Activated T-helper 9 cell treated with anti-CD3 and anti-CD28 coated beads, Interleukin-2, amount 50 U/mL, for 16 hours (primary cell): Measurements from ENCODE around the gene STXBP5.

Source experiments
- DNase-seq: peaks from one replicate; pipeline ENCODE4 v3.0.0-alpha.2; 2020; ENCODE audit warnings: low read depth

The STXBP5 gene

DNA sequence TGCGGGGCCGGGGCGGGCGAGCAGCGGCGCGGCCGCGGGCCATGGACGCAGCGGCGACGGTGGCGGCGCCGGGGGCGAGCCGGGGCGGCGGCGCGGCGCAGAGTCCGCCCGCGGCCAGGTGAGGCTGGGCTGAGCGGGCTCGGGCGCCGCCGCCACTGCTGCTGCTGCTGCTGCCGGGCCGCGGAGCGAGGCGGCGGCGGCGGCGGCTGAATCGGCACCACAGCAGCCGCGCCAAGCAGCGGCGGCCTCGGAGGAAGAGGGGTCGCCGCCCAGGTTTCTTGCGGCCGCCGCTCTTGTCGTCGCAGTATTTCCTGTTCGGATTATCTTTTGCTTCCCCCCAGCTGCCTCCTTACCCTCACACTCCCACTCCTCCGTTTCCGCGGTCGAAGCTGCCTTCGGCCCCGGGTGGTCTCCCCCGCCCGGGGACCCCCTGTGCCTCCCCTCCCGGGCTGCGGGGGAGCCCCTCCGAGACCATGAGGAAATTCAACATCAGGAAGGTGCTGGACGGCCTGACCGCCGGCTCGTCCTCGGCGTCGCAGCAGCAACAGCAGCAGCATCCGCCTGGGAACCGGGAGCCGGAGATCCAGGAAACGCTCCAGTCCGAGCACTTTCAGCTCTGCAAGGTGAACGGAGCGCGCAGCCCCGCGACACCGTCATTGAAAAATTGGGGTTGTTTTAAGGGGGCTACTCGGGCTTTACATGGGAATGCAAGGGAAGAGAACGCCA lies at the start of gene STXBP5:
Gene STXBP5 (plus strand): TSS at position 358 of the 726 bp plus-strand sequence. CDS start 116 bp downstream, at position 474.
- peak; percentile 15 for DNase-seq

- no peak for DNase-seq
Observed at GRCh38 chr6:147154454-147154853, 49.8 kb upstream of the STXBP5 start.

GRCh38 chr6:147156218-147156617 lies 48.0 kb upstream of the STXBP5 start:
- no peak for DNase-seq

DNA sequence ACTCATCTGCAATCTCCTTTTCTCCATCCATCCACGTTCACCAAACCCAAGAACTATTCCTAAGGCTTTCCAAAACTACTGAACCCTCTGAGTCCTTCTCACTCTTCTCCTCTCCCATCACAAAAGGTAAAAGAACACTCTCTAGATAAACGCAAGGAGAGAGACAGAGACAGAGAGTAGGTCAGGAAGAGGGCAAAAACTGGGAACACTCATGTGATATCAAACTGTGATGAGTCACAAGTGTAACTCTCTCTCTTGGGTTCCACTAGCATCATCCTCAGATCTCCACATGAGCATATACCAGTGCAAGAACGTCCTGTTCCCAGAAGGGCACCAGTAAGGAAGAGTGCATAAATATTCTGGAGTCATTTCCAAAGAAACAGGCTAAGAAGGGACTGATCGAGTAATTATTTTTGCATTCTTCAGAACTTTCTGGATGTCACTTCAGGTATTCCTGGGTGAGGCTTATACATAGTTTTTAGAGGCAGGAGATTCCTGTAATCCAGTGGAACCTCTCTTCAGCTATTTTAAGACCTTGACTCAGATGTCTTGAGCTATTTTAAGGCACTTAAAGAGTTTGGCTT lies 47.3 kb upstream of the STXBP5 start:
- no peak for DNase-seq

GRCh38 chr6:147157930-147158329 lies 46.3 kb upstream of the STXBP5 start:
- no peak for DNase-seq

- no peak for DNase-seq
Observed at GRCh38 chr6:147158881-147159280, 45.3 kb upstream of the STXBP5 start.

- no peak for DNase-seq
Observed at GRCh38 chr6:147159536-147160374, 44.5 kb upstream of the STXBP5 start.

GRCh38 chr6:147160593-147160992 lies 43.6 kb upstream of the STXBP5 start:
- DNase-seq, result no peak

- no peak for DNase-seq
Observed at GRCh38 chr6:147161253-147161973, 42.8 kb upstream of the STXBP5 start.

DNA sequence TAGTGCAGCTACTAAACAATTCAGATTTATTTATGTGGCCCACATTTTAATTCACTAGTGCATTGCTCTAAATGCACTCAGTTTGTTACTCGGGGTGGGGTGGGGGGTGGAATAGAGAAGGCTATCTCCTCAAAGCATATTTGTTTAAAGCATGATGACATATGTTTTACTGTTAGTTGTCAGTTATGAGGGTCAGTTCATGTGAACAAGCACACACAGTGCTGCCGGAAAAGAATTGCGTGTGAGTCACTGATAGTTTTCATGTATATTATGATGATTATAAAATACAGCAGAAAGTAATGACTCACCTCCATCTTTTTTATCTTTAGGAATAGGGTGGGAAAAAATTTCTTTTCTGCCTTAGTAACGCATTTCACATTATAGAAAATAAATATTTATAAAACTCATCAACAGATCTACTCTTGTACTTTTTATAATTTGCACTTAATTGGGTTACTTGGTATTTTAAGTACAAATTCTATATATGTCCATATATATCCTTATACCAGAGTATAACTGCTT lies 42.2 kb upstream of the STXBP5 start:
- DNase-seq, result no peak

DNA sequence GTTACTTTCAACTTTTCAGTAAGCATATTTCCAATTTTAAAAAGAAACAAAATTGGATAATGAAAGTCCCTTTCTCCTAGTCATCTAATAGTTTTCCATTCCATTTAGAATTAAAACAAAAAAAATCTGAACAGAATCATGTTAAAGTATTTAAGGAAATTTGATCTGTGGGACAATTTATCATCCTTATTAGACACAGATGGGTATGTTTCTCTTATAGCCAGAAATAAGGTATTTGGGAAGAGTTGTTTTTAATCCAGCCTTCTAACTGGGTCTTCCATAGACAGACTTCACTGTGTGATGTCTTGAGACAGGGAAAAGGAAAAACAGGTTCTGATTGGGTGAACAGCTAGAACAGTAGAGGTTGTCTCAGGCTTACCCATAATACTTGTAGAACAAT lies 39.5 kb upstream of the STXBP5 start:
- DNase-seq, result no peak

- DNase-seq, result no peak
Observed at GRCh38 chr6:147166360-147166944, 37.8 kb upstream of the STXBP5 start.

- DNase-seq, result no peak
Observed at GRCh38 chr6:147166992-147167391, 37.2 kb upstream of the STXBP5 start.

DNA sequence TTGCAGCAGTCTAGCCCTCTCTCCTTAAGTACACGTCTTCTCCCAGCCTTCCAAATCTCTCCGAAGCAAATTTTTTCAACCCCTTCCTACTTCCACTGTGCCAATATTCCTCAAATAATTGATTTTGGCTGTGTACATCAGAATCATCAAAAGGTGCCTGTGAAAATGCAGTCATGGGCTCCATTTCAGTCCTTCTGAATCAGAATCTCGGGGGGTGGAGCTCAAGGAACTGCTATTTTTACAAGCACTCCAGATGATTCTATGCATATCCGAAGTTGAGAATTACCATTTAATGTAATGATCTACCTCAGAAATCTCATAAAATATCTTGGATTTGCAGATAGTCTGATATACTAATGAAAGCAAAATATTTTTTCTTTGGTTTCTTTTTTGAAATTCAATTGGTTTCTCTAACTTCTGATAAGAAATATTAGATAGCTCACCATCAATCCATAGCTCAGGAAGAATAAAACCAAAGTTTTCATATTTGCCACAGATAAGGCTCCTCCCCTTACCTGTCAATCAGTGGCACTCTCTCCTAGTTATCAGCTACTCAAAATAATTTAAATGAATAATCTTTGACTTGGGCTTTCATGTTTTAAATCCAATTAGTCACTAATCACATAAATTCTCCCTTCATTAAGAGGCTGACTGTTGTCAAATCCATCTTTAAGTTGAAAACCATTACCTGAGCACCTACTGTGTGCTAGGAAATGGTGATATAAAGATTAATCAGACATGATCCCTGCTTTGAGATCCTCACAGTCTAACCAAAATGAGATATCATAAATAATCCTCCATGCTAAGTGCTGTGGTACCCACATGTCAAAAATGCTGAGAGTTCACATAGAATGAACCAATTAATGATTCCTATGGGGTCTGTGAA lies 36.4 kb upstream of the STXBP5 start:
- DNase-seq, result no peak

DNA sequence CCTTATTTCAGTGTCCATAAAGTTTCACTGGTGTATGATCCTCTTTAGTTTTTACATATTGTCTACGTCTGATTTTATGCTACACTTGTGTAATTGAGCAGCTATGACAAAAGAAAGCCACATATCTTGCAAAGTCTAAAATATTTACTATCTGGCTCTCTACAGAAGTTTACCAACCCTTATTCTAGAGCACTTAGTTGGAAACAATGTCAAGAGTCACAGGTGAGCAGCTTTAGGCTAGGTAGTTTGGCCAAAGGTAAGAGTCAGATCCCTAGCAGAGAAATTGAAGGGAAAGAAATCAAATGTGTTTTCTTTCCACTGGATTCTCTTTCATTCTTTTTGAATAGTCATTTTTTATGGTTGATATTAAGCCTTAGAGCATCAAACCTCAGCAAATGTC lies 34.7 kb upstream of the STXBP5 start:
- DNase-seq, result no peak

DNA sequence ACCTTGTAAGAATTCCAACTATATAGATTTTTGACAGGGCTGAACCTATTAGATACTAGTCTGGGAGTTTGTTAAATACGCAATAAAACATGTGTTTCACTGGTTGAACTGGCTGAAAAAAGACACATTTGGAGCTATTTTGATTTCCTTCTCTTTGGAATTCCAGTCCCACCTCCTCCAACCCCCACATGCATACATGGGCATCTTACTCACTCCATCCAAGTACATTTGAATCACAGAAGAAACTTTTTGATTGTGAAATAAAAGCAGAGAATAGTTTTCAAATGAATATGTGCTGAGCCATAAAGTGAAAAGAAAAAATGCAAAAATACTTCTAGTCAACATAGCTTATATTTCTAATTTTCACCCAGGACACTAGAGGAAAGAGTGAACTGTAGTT lies 33.9 kb upstream of the STXBP5 start:
- no peak for DNase-seq

- DNase-seq, result no peak
Observed at GRCh38 chr6:147173140-147173539, 31.1 kb upstream of the STXBP5 start.

DNA sequence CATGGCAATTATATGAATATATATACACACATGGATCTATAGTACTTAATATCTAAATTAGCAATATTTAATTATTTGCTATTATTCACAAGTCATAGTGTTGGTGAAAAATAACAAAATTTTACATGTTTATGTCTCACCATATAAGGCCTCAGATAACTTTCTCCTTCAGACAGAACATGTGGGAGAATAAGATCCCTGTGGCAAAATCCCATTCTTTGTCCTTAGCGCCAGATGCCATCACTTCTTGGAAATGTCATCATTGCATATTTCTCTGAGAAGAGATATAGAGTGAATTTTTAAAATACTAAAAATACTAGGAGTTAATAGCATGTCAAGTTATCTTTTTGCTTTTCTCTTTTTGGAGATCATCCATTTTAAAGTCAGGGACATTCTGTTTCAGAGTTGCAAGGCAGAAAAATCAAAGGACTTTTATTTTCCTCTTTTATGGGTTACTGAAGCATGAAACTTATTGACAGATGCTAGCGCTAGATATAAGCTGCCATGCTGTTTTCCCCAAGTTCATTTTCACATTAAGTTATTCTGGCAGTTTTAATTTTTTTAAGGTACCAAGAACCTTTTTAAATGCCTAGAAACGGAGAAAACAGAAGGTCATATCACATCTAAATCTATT lies 30.4 kb upstream of the STXBP5 start:
- no peak for DNase-seq

DNA sequence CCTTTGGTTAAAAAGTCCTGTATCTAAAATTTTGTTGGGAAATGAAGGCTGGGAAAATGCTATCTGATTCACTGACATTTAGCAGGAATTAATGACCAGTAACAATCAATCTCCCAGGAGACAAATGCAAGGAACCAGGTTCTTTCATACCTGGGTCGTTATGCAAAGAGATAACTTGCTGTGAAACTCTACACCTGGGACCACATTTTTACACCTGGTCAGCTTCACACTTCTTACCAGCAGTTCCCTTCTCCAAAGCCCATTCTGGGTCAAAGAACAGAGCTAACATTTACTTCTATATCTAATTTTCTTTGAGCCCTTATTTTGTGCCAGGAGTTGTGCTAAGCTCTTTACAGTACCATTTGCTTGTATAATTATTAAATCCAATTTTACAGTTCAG lies 27.4 kb upstream of the STXBP5 start:
- no peak for DNase-seq

- DNase-seq, result no peak
Observed at GRCh38 chr6:147177286-147177685, 26.9 kb upstream of the STXBP5 start.
